ENCODE measurements around the gene NBEAL2. TPM values are rescaled to one million over a fixed set of nuclear protein-coding genes. Genes with fewer than 3 reads are reported as not detected.
A peak's percentile ranks its signal among the peaks of the same experiment; 100 is the strongest.

Gene NBEAL2
- total RNA-seq, 2 donors from 2014 or later, result 75.7 to 122 TPM

DNA sequence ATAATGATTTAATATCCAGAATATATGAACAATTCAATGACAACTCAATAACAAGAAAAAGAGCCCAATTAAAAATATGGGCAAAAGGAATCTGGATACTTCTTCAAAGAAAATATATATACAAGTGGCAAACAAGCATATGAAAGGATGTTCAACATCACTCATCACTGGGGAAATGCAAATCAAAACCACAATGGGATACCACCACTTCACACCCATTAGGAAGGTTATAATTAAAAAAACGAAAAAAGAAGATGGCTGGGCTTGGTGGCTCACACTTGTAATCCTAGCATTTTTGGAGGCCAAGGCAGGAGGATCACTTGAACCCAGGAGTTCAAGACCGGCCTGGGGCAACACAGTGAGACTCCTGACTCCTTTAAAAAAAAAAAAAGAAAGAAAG, 7.1 kb upstream of the NBEAL2 start:
- peak overlapping the region; percentile 81 to 83 for H3K27ac Mint-ChIP-seq
- peaks cover 24 to 26% of the 10 kb centered on the region in 2 donors for H3K36me3 Mint-ChIP-seq
- DNase-seq (ENCODE audit: low spot score in 2 of 2) (no peak), ATAC-seq (no peak)
- H3K9me3 Mint-ChIP-seq, result no peaks in the 10 kb centered on the region

DNA sequence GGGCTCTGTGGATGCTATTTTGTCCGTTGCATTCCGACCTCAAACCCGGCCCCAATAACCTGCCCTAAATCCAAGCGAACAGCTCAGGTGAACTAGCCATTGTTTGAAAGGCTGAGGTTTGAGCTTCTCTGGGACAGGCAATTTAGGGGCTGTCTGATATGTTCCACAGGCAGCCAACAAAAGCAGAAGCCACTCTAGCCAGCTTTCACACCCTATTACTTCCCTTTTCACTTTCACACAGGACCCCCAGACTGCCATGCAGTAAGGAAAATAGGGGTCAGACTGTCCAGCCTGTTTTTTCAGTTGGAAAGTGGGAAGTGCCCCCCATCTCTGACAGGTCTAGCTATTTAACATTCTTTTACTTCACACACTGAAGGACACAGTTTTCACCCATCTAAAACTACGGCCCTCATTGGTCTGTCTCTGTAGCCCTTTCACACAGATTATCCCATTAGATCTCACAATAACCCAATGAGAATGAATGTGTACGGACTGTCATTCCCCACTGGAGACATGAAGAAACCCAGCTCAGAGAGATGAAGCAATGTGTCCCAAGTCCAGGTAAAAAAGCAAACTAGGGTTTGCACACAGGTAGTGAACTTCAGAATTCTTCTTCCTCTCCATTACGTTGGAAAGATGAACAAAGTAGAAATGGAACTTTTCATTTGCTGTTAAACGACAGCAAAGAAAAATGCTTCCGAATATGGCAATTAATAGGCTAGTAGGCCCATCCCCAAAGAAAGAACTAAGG, 4.9 kb upstream of the NBEAL2 start:
- H3K36me3 Mint-ChIP-seq, result peaks cover 24 to 26% of the 10 kb centered on the region in 2 donors
- peak overlapping the region; percentile 7 to 87 for H3K27ac Mint-ChIP-seq
- DNase-seq (ENCODE audit: low spot score in 2 of 2) (no peak), ATAC-seq (no peak)
- no peaks in the 10 kb centered on the region for H3K9me3 Mint-ChIP-seq

DNA sequence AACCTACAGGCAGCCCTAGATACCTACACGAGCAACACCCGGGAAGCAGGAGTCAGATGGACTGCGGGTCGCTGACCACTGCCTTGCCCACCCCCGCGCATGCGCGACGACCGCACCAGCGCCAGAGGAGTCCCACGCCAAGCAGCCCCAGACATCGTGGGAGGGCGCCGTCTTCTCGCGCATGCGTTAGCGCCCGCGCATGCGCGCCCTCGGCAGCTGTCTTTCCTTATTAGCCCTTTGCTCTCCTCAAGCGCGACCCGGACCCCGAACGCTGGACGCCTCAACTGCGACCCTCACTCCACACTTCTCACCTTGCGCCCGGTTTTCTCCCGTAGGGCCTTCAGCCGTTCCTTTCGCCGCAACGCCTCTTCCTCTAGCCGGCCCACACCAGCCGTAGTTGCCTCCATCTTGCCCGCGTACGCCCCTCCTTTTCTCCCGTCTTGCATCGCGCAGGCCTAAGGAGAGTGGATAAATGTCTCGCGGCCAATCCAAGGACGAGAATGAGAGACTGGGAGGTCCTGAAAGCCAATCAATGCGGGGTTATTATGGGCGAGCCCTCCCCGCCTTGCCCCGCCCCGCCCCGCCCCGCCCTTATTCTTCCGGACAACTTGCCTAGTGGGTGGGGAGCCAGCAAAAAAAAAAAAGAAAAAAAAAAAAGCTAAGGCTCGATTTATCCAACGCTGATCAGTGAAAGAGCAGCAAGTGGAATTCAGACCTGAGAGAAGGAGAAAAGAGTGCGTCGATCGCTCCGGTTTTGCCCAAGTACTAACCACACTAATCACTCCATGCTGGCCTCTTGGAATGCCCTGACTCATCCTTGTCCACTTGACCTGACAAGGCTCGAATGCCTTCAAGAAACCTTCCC, 2.9 kb upstream of the NBEAL2 start, which contains the start of gene CCDC12:
Gene CCDC12, minus strand, starts transcription at position 420 of the 865 bp plus-strand sequence. Its CDS starts 13 bp downstream, at position 407.
- ATAC-seq (peak; percentile 75 to 80), DNase-seq (ENCODE audit: low spot score in 2 of 2) (peak; percentile 88 to 97)
- Mint-ChIP-seq H3K36me3 (peaks cover 18 to 21% of the 10 kb centered on the region in 2 donors), H3K27ac (peak within 1 kb of the TSS; percentile 94 to 99), H3K9me3 (no peaks in the 10 kb centered on the region)

DNA sequence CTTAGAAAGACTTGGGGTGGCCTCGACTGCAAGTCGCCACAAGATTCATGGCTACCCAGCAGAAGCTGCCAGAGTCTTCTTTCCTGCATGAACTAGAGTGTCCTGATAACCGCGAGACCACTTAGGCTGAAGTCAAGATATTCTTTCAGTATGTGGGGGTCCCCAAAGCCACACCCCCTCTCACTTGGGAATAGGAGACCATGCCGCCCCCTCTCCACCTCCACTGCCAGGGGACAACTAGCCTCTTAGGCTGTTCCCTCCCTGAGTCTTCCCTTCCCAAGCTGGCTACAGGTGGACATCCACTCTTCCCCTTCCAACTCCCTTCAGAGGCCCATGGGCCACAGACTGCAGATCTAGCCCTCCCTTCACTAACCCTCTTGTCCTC, 1.7 kb upstream of the NBEAL2 start:
- DNase-seq (ENCODE audit: low spot score in 2 of 2) (no peak), ATAC-seq (no peak)
- H3K9me3 Mint-ChIP-seq, result no peaks in the 10 kb centered on the region

DNA sequence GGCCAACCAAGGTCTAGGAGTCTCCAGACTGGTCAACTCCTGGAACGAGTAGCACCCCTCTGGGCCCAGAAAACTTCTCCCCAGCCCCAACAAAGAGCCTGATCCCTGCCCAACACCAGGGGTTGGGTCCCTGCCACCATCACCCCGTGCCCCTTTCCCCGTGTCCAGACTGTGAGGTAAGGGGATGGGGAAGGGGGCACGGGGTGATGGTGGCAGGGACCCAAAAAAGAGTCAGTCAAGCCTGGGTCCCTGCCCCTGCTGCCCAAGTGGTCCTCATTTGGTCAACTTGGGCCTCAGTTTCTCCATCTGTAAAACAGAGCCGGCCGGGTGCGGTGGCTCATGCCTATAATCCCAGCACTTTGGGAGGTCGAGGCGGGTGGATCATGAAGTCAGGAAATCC, 1.1 kb upstream of the NBEAL2 start:
- no peak for ATAC-seq
- DNase-seq (ENCODE audit: low spot score in 2 of 2), result no peak
- H3K36me3 Mint-ChIP-seq, result peaks cover 16 to 19% of the 10 kb centered on the region in 2 donors
- H3K27ac Mint-ChIP-seq, result peak overlapping the region; percentile 92 to 94
- no peaks in the 10 kb centered on the region for H3K9me3 Mint-ChIP-seq

More for the DNA sequence above, 1.7 kb upstream of the NBEAL2 start:
- H3K27ac Mint-ChIP-seq, result peak overlapping the region; percentile 70 to 94
- peaks cover 16 to 19% of the 10 kb centered on the region in 2 donors for H3K36me3 Mint-ChIP-seq

DNA sequence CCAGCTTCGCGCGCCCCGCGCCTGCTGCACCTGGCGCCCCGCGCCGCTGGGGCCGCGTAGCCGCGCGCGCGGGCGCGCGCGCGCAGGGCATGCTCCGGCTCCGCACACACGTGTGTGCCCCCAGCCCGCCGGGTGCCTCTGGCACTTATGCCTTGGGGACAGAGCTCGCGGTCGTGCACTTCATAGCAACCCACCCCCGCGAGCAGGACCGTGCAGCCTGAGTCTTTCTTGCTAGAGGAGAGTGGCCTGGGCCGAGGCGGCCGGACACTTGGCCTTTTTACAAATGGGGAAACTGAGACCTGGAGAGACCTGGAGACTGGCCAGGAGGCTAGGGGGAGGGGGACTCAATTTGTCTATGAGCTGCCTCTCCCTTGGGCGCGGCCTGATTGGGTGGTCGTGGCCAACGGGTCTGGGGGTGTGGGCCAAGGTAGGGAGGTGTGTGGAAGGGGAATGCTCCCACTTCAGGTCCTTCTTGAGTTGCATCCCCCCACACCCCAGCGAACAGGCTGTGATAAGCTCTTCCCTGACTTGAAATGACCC, 562 bp downstream of the NBEAL2 start:
- DNase-seq (ENCODE audit: low spot score in 2 of 2) (no peak), ATAC-seq (peak in 1 of 2 donors; percentile 10)
- Mint-ChIP-seq H3K36me3 (peaks cover 9 to 16% of the 10 kb centered on the region in 2 donors), H3K27ac (peak overlapping the region in 1 of 2 donors; percentile 82), H3K9me3 (no peaks in the 10 kb centered on the region)

DNA sequence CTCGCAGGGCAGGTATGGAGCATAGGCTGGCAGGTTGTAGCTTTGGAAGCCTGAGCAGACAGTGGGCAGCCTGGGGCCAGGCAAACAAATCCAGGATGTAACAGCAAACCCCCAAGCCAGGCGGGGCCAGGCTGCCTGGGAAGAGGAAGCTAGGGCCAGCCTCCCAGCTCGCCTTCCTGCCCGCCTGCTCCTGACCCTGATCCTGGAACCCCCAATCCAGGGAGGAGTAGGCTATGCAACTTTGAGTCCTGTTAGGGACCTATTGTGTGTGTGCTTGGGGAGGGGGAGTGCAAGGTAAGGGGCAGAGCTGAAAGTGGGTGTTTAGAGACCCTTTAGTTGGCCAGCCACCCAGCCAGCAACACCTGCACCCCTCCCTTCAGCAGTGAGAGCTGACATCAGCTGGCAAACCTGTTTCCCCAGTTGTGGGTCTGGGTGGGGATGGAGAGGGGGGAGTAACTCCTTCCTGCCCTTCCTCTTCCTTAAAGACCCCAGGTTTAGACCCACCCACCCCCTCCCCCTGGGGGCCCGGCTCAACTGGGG, 2.5 kb downstream of the NBEAL2 start:
- DNase-seq (ENCODE audit: low spot score in 2 of 2), result no peak
- H3K36me3 Mint-ChIP-seq, result peaks cover 0 to 6% of the 10 kb centered on the region in 2 donors
- no peak for ATAC-seq
- no peak overlapping the region for H3K27ac Mint-ChIP-seq
- H3K9me3 Mint-ChIP-seq, result no peaks in the 10 kb centered on the region

DNA sequence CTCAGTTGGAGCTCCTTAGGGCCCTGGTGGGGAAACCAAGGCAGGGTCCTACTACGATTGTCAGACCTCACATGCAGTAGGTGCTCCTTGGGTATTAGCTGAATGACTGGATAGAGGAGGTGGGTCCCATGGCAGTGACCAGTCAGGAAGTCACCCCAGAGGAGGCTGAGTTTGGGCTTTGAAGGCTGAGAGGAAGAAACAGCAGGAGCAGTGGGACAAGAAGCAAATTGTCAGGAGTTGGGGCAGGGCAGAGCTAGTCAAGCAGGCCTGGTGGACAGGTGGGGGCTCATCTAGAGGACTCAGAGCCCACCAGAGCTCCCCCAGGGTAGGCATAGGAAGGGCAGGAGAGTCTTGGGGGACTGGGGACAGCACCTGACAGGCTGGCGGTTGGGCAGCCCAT, 3.1 kb downstream of the NBEAL2 start:
- Mint-ChIP-seq H3K27ac (no peak overlapping the region), H3K9me3 (no peaks in the 10 kb centered on the region), H3K36me3 (peaks cover 0 to 6% of the 10 kb centered on the region in 2 donors)
- ATAC-seq, result no peak
- DNase-seq (ENCODE audit: low spot score in 2 of 2), result no peak

DNA sequence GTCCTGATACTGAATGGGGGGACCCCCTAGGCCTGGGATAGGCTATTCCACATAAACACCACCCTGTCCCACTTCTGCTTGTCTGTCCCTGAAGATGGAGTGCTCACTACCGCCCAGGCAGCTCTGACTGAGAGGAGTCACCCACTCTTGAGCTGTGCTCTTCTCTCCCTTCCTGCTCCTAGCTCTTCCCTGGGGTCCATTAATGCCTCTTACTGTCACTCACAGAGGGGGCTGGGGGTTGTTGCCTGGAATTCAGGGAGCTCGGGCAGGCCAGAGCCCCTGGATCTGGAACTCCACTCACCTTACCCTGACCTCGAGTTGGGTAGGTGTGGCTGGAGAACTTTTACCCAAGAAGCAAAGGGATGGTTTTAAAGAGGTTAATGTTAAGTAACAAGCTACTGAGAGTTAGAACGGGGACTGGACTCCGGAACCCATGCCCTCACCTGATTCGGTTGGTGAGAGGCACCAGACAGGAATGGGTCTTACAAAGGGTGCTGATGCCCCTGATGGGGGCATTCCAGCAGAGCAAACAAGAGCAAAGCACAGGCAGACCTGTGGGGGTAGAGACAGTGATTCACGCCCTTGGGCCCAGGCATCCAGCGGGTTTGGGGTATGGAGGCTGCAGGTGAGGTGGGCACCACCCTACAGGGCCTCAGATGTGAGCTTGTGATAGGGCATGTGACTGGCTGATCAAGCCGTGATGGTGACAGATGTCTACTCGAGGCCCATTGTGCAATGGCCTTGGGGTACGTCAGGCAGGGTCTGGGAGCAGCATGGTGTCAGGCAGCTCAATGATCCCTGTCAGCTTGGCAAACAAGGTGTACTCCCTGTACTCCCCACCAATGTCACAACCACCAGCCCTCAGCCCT, 5.4 kb downstream of the NBEAL2 start:
- no peaks in the 10 kb centered on the region for H3K9me3 Mint-ChIP-seq
- ATAC-seq, result no peak
- H3K27ac Mint-ChIP-seq, result peak overlapping the region; percentile 0 to 73
- DNase-seq (ENCODE audit: low spot score in 2 of 2), result no peak
- peaks cover 0 to 6% of the 10 kb centered on the region in 2 donors for H3K36me3 Mint-ChIP-seq

DNA sequence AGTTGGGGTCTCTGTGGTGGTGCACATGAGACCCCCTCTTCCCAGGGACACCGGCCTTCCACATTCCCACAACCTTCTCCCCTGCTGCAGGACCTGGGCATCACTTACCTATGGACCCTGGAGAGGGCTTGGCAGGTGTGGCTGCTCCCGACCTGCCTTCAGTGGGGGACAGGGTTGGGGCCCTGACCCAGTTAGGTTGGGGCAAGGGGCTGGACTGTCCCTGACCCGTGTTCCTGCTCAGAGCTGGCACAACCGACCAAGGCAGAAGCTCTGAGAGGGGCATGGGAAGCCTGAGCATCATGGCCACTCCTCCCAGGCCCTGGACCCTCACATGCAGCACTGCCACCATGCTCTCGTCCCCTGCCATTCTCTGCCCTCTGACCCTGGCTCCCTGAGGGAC, 6.1 kb downstream of the NBEAL2 start:
- DNase-seq (ENCODE audit: low spot score in 2 of 2), result no peak
- no peak for ATAC-seq
- Mint-ChIP-seq H3K9me3 (no peaks in the 10 kb centered on the region), H3K36me3 (peaks cover 0 to 6% of the 10 kb centered on the region in 2 donors), H3K27ac (no peak overlapping the region)

DNA sequence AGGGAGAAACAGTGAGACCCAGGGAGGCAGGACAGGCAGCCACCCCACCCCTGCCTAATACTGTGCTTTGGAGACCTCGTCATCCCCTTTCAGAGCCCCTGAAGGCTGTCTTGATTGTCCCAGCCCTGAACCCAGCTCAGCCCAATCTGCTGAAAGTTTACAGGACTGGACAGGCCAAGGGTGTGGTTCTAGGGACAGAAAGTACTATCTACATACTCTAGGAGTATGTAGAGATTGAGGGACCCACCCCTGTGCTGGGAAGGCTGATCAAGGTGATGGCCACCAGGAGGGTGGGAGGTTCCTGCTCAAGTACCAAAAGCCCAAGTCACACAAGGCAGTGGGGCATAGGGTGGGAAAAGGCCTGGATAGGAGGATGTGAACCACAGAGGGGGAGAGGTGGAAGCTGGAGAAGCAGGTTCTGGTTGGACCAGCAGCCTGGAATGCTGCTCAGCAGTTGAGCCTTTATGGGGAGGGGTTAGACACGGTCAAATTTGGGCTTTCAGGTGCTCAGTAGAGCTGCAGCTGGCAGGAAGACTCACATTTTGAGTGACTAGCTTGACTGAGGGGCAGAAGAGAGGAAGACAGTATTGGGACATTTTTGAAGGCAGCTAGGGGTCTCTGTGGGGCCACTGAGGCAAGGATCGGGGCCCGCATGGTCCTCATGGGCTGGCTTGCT, 6.7 kb downstream of the NBEAL2 start:
- no peak for DNase-seq (ENCODE audit: low spot score in 2 of 2)
- Mint-ChIP-seq H3K27ac (peak overlapping the region; percentile 91), H3K36me3 (peaks cover 0 to 6% of the 10 kb centered on the region in 2 donors), H3K9me3 (no peaks in the 10 kb centered on the region)
- ATAC-seq, result no peak

DNA sequence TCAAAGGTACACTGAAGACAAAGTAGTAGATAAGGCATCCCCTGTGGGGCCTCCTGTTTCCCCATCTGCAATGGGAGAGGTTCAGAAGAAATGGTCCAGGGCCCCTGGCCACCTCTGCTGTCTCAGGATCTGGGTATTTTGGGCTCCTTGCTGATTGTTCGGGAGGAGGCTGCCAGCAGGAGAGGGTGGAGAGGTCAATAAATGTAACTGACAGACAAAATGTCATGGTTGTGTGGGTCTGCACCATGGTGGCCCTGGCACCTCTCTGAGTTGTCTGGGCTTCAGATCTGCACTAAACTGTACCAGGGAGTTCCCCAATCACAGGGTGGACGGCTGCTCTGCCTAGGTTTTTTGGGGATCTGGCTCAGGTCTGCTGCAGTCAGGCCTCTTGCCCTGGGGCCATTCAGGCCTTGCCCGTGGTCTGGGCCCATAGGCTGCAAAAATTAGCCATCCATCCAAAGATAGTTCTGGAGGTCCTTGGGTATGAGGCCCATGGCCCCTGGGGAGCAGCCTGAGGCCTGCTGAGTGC, 7.4 kb downstream of the NBEAL2 start:
- H3K9me3 Mint-ChIP-seq, result no peaks in the 10 kb centered on the region
- ATAC-seq, result no peak
- DNase-seq (ENCODE audit: low spot score in 2 of 2), result no peak
- peaks cover 0 to 6% of the 10 kb centered on the region in 2 donors for H3K36me3 Mint-ChIP-seq
- H3K27ac Mint-ChIP-seq, result peak overlapping the region; percentile 91

DNA sequence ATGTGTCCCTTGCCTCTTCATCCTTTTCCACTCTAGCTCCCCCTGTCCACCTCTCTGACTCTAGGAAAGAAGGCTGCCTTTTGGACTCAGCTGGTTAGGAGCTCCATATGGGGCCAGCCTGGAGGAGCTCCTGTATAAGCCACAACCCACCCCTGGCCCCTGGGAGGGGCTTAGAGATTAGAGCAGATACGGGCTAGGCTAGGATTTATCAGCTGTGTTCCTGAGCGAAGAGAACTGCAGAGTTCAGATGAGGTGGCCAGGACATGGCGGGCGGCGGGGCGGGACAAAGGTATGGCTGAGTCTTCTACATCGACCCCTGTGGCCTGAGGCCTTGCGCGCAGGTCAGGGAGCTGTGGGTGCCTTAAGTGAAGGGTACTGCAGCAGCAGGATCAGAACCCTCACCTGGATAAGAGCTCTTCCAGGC, 7.9 kb downstream of the NBEAL2 start:
- Mint-ChIP-seq H3K9me3 (no peaks in the 10 kb centered on the region), H3K36me3 (peaks cover 0 to 6% of the 10 kb centered on the region in 2 donors), H3K27ac (peak overlapping the region; percentile 72 to 91)
- DNase-seq (ENCODE audit: low spot score in 2 of 2) (no peak), ATAC-seq (peak; percentile 23 to 24)

DNA sequence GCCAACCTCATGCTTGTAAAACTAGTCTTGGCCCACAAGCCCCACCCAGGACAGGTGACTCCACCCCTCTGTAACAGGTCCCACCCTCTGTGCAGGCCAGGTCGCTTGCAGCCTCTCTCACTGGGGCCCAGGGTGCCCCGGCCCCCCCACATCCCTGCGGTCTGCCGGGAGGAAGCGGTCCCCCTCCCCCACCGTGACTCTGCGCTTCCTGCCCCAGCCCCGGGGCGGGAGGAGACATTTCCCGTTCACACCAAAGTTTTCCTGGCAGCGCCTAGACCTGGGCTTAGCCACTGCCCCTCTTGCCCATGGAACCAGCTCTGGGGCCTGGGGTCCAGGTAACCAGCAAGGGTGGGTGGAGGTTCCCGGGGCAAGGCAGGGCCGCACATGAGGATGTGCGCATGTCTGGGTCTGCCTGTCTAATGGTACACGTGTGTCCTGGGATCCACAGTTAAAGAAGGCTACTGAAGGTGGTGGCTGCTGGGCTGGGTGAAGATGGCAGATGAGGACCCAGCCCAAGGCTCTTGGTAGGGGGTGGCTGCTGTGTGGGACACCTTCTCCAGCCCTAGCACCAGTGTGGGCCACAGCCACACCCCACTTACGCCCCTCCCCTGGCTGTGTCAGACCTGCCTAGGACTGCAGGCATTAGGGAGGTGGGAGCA, 8.4 kb downstream of the NBEAL2 start:
- Mint-ChIP-seq H3K36me3 (peaks cover 0 to 6% of the 10 kb centered on the region in 2 donors), H3K27ac (peak overlapping the region; percentile 91 to 96), H3K9me3 (no peaks in the 10 kb centered on the region)
- DNase-seq (ENCODE audit: low spot score in 2 of 2), result peak; percentile 79 to 81
- peak; percentile 92 to 97 for ATAC-seq

DNA sequence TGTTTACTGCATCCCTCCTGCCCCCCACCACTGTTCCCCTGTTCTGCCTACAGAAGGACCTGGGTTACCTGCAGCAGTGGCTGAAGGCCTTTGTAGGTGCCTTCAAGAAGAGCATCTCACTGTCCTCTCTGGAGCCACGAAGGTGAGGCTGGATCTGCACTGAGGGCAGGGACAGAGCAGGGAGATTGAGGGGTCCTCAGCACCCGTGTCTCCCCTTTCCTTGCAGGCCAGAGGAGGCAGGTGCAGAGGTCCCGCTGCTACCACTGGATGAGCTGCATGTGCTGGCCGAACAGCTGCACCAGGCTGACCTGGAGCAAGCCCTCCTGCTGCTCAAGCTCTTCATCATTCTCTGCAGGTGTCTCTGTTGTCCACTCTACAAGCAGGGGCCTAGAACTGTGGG, 9.2 kb downstream of the NBEAL2 start:
- ATAC-seq, result no peak
- Mint-ChIP-seq H3K36me3 (peaks cover 0 to 6% of the 10 kb centered on the region in 2 donors), H3K27ac (peak overlapping the region in 1 of 2 donors; percentile 91)

More for the DNA sequence above, 9.2 kb downstream of the NBEAL2 start:
- H3K9me3 Mint-ChIP-seq, result no peaks in the 10 kb centered on the region
- no peak for DNase-seq (ENCODE audit: low spot score in 2 of 2)
